Coronary artery (tissue), 2 donors: Measurements from ENCODE around the gene ADORA2B.
A peak's percentile ranks its signal among the peaks of the same experiment; 100 is the strongest.
"Not testable (repeated sequence)": the region's sequence is repeated elsewhere in the genome, so short reads cannot be mapped to it uniquely, and the experiment has no call there.

Experiments used
- DNase-seq: peaks from one replicate; pipeline ENCODE4 v3.0.0-alpha.2; 2017; ENCODE audit warnings: low spot score
- H3K27ac ChIP-seq, 2 donors: fragments of 200-600 bp; sonication (generic); one replicate each; pipeline ENCODE4 v1.5.1; 2016 to 2019
- H3K4me3 ChIP-seq: fragments of 200-600 bp; sonication (generic); 2 replicates; pipeline ENCODE4 v1.5.1; 2016; ENCODE audit warnings: mild to moderate bottlenecking, moderate library complexity
- CTCF ChIP-seq: fragments of 200-600 bp; sonication (generic); IDR thresholded peaks from one replicate; pipeline ENCODE4 v1.5.1; 2019; ENCODE audit warnings: antibody characterized with exemption

ADORA2B gene

GRCh38 chr17:15935891-15936290 lies 9.0 kb upstream of the ADORA2B start:
- no peak for TF ChIP-seq CTCF
- H3K27ac ChIP-seq: no peak overlapping the region
- no peak for DNase-seq
- no peak overlapping the region for H3K4me3 ChIP-seq

- not testable (repeated sequence) for DNase-seq, H3K27ac ChIP-seq, H3K4me3 ChIP-seq
These were observed 8.4 kb upstream of the ADORA2B start for GRCh38 chr17:15936481-15936880.

GRCh38 chr17:15941781-15942180 lies 3.1 kb upstream of the ADORA2B start:
- TF ChIP-seq CTCF: no peak
- Histone ChIP-seq H3K27ac (peak overlapping the region in 1 of 2 donors; percentile 7), H3K4me3 (no peak overlapping the region)
- DNase-seq: no peak

GRCh38 chr17:15942207-15942833 lies 2.6 kb upstream of the ADORA2B start:
- DNase-seq: no peak
- H3K4me3 ChIP-seq: no peak overlapping the region
- peak overlapping the region in 1 of 2 donors; percentile 48 for H3K27ac ChIP-seq
- TF ChIP-seq CTCF: no peak

GRCh38 chr17:15943971-15944758 lies 765 bp upstream of the ADORA2B start:
- no peak for TF ChIP-seq CTCF
- no peak for DNase-seq
- H3K4me3 ChIP-seq: peak overlapping the region; percentile 69
- no peak overlapping the region for H3K27ac ChIP-seq

GRCh38 chr17:15945527-15946191 lies 729 bp downstream of the ADORA2B start:
- Histone ChIP-seq H3K27ac (no peak overlapping the region), H3K4me3 (peak overlapping the region; percentile 69)
- no peak for DNase-seq
- no peak for TF ChIP-seq CTCF

GRCh38 chr17:15946611-15947120 lies 1.7 kb downstream of the ADORA2B start:
- H3K4me3 ChIP-seq: no peak overlapping the region
- TF ChIP-seq CTCF: no peak
- DNase-seq: no peak
- no peak overlapping the region for H3K27ac ChIP-seq
